HG02678 (cell line): ENCODE measurements around the gene ZBTB16.
"Not testable (repeated sequence)": the region's sequence is repeated elsewhere in the genome, so short reads cannot be mapped to it uniquely, and the experiment has no call there.

ENCODE experiments used
- ATAC-seq: cut with Tn5 transposase; IDR thresholded peaks from one replicate; pipeline ENCODE4 v1.9.1; 2021; ENCODE audit warnings: mild to moderate bottlenecking, moderate library complexity; ENCODE audit not compliant: unreplicated experiment

ZBTB16 gene

DNA sequence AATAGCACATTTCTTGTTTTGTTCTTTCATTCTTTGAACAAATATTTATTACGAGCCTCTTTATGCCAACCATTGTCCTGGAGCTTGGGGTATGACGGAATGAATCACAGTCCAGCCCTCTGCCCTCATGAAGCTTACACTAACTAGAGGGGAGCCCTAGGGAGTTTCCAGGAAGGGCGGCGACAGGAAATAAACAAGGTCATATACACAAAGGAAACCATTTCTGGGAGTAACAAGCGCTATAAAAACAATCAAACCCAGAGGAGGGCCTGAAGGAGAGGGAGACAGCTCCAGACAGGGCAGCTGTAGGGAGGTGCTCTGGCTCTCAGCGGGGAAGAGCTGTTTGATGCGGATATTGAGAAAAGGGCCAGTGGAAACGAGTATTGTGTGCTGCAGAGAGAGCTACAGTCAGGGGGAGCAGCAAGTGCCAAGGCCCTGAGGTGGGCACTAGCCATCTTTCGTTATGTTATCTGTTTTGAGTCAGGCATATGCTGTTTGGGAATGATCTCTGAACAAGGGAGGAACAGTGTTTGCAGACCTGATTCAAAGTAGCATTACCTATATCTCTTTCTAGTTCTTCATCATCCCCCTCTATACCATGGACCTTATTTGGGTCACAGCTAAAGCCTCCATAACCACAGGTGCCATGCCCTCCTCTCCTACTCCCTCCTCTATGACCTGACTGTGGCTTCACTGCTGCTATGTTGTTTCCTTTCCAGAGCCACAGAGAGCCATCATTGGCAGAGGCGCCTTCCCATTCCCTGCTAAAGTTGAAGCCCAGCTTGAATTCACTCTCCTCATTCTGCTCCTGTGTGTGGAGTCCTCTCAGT lies 15.3 kb upstream of the ZBTB16 start:
- ATAC-seq, result no peak

DNA sequence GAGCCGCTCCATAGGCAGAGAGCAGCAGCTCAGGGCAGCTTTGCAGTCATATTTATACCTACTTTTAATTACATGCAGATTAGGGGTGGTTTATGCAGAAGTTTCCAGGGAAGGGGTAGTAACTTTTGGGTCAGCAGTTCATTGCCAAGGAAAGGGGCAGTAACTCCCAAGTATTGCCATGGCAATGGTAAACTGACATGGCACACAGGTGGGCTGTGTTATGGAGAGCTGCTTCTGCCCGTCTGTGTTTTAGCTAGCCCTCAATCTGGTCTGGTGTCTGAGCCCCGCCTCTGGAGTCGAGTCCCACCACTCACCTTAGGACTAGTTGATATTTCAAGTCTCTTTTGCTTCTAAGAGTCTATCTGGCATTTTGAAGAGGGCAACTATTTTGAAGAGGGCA lies 12.2 kb upstream of the ZBTB16 start:
- no peak for ATAC-seq

DNA sequence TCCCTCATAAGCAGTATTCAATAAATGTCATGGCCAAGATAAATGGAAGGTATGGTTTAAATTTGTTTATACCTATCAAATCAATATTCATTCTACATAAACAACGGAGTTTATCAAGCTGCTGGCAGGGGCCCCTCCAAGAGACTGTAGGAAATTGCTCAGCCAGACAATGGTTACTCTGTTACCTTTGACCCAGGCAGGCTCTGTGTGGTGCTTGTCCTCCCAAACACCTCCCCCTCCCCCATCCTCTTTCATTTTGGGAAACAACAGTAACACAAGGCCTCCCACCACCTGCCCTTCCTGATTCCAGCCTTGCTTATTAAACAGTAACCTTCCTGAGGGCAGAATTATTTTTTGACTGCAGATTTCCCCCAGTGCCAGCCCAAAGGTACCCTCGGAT lies 10.5 kb upstream of the ZBTB16 start:
- no peak for ATAC-seq

DNA sequence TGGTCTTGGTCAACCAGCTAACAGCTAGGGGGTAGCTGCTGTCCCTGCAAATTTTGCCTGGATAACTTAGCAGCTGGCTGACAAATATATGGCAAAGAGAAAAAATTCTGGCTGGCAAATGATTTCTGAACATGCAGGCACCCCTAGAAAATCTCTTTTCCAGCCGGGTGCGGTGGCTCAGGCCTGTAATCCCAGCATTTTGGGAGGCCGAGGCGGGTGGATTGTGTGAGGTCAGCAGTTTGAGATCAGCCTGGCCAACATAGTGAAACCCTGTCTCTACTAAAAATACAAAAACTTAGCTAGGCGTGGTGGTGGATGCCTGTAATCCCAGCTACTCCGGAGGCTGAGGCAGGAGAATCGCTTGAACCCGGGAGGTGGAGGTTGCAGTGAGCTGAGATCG lies 9.7 kb upstream of the ZBTB16 start:
- not testable (repeated sequence) for ATAC-seq

DNA sequence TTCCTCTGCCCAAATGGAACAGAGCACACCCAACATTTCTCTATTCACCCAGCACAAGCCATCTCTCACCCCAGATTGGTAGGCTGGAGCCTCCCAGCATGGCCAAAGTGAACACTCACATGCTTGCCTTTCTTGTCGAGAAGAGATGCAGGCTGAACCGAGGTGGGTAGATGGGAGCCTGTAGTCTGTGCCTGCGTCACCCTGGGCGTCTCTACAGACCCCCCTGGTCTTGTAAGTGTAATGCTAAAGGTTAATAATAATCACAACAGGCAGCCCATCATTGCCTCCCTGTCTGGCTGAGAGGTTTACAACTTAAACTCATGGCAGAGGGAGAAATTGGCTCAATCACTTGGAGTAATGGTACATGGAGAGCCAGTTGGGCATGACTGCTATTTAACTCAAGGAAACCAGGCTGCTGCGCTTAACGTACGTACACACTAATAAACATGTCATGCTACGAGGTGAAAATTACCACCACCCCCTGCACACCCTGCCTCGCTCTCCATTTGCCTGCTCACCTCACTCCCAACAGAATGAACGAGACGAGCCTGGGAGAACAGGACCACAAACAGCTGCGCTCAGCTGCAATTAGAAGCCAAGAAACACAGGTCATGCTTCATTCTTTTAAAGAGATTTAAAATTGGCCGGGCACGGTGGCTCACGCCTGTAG lies 9.1 kb upstream of the ZBTB16 start:
- no peak for ATAC-seq

DNA sequence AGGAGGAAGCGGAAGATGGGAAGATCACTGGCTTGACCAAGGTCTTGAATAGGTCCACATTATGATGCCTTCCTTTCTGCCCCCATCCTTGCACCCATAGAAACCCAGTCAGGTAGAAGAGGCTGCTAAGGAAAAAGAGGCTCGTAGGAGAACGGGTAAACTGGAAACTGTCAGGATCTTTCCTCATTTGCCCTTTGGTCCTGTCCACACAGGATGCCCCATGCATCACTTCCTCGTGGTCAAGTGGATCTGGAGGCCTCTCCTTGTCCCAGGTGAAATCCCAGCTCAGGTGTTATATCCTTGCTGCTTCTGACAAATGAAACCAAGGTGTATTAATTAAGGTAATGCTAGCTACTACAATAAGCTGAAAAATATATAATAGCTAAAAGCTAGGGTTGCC lies 8.0 kb upstream of the ZBTB16 start:
- no peak for ATAC-seq

DNA sequence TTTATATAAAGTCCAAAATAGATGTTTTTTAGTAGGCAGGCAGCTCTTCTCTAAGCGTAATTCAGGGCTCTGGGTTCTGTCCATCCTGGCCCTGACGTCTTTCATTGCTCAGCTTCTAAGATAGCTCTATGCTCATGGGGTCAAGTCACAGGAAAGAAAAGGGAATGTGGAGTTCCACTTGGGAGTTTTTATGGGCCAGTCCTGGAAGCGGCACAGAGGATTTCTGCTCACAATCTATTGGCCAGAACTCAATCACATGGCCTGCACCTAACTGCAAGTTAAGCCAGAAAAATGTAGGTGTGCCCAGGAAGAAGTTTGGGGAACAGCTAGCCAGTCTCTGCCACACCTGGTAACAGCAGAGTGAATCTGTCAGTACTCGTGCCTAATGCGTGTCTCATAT lies 7.4 kb upstream of the ZBTB16 start:
- no peak for ATAC-seq

DNA sequence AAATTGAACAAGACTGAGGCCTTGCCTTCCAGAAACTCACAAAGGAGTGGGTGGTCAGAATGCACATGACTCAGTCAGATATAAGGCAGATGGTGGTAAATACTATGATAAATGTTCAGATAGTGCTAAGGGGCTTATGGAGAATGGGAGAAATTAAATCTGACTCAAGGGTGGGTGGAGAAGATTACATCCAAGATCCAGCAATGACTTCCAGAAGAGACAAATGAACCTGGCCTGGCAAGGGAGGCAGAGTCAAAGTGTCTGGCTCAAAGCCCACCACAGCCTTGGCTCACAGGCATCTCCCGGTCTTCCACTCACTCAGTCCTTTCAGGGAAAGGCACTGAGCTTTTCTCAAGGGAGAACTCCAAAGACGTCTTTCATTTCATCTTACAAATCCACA lies 6.1 kb upstream of the ZBTB16 start:
- no peak for ATAC-seq

DNA sequence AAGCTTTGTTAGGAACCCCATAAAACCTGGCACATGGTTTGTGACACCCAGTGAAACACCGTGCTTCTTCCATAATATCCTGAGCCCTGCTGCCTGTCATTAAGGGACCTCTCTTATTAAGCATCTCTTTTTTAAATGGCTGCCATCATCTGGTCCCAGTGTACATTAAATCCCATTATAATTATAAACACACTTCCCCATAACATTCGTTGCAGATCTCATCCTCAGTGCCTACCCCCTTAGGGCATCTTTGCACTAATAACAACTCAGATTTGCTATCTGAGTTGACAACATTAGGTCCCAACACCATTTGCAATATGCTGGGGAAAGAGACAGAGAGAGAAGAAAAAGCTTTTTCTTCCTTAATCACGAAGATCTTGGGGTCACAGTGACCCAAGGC lies 4.7 kb upstream of the ZBTB16 start:
- no peak for ATAC-seq

DNA sequence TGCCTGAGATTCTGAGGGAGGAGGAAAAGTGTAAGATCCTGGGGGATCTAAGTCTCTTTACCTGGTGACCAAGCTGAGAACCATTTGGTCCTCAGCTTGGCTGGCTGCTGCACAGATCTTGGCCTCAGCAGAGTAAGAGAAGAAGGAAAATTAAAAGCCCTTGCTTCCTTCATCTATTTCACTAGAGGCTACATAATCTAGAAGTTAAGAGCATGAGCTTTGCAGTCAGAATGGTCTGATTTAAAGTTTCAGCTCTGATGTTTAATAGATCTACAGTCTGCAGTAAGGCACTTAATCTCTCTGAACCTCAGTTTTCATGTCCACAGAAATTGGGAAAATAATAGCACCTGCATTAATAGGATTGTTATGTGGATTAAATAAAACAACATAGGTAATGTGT lies 3.1 kb upstream of the ZBTB16 start:
- ATAC-seq, result no peak

DNA sequence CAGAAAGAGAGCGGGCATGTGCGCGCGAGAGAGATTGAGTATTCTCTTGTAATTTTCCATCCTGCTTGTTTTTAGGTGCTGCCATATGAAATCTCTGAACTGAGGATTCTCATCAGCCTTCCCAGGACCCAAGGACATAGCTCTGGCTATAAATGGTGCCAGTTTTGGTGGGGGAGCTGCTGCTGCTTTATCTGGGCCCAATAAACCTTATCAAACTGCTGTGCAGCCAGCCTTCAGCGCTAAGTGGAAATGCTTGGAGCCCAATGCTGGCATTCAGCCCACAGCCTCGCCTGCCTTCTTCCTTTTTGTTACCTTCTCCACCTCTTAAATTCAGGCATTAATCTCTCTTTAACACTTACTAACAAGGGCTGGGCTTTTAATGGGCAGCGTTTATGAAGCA lies 2.4 kb upstream of the ZBTB16 start:
- ATAC-seq, result no peak

DNA sequence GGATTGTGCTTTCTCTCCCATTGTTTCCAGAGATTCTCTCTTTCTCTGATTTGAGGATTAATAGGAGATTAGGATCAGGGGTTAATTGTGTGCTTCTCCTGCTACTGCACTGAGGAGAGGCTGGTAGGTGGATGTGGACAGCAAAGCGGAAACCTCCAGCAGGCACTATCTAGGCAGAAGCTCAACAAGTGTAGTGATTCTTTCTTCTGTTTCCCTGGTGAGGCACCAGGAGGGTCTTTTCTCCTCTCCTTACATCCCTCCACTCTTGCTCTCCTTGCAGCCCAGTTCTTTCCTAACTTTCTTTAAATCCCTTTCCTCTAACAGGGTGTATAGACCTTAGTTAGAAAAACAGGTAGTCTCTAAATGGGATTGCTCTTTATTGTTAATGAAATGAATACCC lies 1.9 kb upstream of the ZBTB16 start:
- ATAC-seq, result no peak

DNA sequence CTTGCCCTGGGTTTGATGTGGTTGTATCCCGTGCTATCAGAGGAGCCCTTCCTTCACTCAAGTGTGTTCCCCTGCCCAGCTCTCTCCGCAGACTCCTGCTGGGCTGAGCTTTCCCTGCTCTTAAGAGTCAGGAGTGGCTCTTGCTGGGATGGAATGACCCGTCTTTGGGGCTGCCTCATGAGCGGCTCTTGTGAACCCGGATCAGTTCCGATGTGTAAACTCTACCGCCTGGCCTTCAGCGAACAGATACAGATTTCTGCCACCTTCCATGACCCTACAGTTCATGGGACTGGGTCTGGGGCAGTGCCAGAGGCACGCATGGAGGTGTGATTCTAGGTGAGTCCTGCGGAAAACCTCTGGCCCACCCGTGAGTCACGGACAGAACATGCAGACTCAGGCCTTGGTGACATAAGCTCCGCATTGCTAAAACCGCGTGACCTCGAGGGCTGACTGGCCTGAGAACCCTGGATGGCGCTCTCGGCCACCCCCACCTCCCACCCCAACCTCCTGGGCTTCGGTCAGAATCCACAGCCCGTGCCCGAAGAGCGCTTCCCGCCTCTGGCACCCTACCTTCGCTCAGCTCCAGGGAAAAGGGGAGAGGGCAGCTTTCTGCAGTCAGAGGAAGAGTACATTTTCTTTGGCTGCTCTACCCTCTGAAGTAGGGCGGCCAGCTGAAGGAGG lies 1.3 kb upstream of the ZBTB16 start:
- no peak for ATAC-seq

DNA sequence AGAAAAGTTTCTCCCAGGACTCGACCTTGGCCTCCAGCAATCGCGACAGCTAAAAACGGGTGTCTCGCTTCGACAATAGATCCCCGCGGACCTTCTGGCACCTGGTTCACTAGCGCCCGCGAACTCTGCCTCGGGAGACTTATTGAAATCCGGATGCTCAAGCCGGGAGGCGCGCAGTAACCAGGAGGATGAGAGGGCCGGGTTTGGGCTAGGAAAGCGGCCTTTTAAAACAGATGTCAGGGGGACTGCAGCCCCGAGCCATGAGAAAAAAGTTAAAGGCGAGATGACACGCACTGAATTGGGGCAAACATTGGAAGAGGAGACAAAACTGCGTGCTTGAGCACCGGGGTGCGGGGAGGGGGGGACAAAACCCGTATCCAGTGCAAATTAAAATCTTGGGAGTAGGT lies 637 bp upstream of the ZBTB16 start:
- no peak for ATAC-seq

DNA sequence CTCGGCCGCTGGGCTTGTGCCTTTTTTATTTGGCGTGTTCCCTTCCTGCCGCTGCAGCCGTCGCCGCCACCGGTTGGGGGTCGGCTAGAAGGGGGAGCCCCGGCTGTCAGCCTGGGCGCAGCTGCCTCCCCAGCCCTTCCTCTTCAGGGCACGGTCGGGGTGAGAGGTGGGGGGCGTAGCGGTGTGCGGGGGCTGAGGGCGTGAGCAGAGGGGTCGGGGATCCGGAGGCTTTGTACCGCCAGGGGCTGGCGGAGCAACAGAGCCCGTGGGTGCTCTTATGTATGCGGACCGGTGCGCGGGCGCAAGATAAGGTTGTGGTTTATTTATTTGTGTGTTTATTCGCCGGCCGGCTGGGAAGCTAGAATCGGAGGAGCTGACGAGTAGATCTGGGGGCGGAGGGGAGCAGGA lies 477 bp downstream of the ZBTB16 start:
- no peak for ATAC-seq

DNA sequence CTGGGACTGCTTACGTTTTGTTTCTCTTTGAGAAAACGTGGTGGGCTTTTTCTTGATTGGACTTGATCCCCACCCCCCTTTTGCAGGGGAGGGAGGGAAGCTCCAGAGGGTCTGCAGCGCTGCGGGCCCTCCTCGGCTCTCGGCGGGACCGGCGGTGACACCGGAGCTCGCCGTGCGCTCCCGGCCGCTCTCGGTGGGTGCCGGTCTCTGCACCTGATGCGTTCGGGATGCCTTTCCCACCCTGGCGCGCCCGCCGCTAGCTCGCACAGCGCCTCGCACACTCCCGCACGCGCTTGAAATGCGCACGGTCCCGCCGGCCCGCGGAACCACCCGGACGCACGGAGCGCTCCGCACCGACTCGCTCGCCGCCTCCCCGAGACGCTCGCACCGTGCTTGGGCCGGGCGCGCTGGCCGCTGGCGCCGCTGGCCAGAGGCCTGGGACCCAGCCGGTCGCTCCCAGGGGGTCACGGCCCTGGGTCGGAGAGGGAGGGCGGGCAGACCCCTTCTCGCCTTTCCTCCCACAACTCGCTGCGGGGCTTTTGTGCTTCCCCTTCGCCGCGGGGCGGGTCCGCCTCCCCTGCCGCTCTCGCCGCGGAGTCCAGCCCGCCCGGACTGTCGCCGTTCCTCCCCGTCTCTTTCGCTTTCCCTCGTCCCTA lies 1.0 kb downstream of the ZBTB16 start:
- ATAC-seq, result no peak

DNA sequence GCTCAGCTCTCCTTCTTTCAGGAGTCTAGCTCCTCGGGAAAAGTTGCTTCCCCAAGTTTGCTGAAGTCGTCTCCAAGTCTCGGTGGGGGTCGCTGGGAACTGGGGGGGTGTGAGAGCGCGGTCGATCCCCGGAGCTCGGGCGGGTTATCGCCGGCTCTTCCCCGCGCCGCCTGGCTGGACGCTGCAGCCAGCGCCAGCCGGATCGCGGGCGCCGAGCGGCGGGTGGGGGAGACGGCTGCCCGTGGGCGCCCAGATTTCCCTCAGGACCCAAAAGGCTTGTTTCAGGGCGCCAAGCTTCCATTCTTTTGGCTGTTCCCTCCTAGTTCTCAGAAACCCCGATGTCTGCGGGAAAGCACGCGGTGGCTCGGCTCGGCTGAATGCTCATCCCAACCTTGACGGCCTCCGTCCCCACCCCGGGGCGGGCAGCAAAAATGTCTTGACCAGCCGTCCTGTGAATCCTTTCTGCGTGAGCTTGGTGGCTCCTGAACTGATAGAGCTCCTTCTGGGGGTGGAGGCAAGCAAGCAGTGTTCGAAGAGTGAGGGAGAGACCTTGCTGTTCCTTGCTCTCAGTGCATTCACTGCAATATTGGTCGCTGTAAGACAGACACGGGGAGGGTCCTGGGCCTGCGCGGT lies 1.7 kb downstream of the ZBTB16 start:
- ATAC-seq, result no peak

DNA sequence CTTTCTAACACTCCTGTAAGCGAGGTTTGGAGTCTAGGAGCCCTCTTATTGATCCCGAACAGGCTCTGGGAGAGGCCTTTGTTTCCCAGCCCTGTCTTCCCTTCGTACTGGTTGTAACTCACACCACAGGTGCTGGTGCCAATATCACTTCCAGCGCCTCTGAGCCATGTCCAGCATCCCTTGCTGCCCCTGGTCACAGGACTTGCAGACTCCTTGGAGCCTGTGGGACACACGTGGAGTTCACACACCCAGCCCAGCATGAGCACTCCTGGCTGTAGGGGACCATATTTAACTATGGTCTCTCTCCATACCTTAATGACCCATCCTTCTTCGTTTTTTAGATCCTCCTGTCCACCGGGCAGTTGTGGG lies 2.2 kb downstream of the ZBTB16 start:
- ATAC-seq, result no peak

DNA sequence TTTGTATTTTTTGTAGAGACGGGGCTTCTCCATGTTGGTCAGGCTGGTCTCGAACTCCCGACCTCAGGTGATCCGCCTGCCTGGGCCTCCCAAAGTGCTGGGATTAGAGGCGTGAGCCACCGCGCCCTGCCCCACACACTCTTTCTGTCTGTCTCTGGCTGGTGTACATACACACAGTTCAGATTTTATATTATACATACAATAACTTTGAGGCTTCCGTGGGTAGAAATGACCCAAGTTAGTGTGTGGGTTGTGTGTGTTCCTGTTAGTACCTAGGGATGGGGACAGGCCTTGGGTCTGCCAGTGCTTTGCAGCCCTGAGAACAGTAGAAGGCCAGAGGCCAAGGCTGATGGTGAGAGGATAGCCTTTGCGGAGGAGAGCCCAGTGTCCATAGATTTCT lies 2.8 kb downstream of the ZBTB16 start:
- ATAC-seq, result no peak

DNA sequence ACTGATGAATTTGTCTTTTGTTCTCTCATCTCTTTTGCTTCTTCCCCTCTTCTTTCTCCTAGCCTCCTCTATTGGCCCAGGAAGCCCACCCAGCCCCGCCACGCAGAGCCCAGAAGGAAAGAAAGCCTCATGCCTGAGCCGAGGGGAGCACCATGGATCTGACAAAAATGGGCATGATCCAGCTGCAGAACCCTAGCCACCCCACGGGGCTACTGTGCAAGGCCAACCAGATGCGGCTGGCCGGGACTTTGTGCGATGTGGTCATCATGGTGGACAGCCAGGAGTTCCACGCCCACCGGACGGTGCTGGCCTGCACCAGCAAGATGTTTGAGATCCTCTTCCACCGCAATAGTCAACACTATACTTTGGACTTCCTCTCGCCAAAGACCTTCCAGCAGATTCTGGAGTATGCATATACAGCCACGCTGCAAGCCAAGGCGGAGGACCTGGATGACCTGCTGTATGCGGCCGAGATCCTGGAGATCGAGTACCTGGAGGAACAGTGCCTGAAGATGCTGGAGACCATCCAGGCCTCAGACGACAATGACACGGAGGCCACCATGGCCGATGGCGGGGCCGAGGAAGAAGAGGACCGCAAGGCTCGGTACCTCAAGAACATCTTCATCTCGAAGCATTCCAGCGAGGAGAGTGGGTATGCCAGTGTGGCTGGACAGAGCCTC lies 3.8 kb downstream of the ZBTB16 start:
- ATAC-seq, result no peak

DNA sequence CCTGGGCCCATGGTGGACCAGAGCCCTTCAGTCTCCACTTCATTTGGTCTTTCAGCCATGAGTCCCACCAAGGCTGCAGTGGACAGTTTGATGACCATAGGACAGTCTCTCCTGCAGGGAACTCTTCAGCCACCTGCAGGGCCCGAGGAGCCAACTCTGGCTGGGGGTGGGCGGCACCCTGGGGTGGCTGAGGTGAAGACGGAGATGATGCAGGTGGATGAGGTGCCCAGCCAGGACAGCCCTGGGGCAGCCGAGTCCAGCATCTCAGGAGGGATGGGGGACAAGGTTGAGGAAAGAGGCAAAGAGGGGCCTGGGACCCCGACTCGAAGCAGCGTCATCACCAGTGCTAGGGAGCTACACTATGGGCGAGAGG lies 4.3 kb downstream of the ZBTB16 start:
- no peak for ATAC-seq
